SU-DHL-6 (cell line): ENCODE measurements around the gene MICAL3.

Source experiments
- H2AFZ ChIP-seq: fragments of 200-600 bp; sonication (generic); 2 replicates; pipeline ENCODE4 v1.6.1; 2014; ENCODE audit warnings: low read depth, mild to moderate bottlenecking, moderate library complexity, mixed read lengths, antibody characterized with exemption, low read length; ENCODE audit not compliant: severe bottlenecking
- H3F3A ChIP-seq: fragments of 200-600 bp; shearing (Covaris generic); 2 replicates; pipeline ENCODE4 v1.6.0; 2016; ENCODE audit warnings: antibody characterized with exemption, mild to moderate bottlenecking; ENCODE audit not compliant: insufficient read depth
- H3K27ac ChIP-seq: fragments of 200-600 bp; sonication (generic); 2 replicates; pipeline ENCODE4 v1.5.1; 2016; ENCODE audit warnings: low read depth, mild to moderate bottlenecking, low read length, moderate library complexity, mixed read lengths
- H3K27me3 ChIP-seq: fragments of 200-600 bp; sonication (generic), shearing (Covaris generic); 2 replicates; pipeline ENCODE4 v1.6.0; 2014; ENCODE audit warnings: mild to moderate bottlenecking, low read length
- H3K36me3 ChIP-seq: fragments of 200-600 bp; sonication (generic); 2 replicates; pipeline ENCODE4 v1.6.1; 2014; ENCODE audit warnings: mild to moderate bottlenecking, low read length, mixed read lengths
- H3K4me2 ChIP-seq: fragments of 300-600, 200-600 bp; shearing (Covaris generic), sonication (generic); 2 replicates; pipeline ENCODE4 v1.6.0; 2014; ENCODE audit warnings: low read length, low read depth, mild to moderate bottlenecking; ENCODE audit not compliant: poor library complexity, severe bottlenecking
- H3K4me3 ChIP-seq: fragments of 200-600 bp; sonication (generic); 2 replicates; pipeline ENCODE4 v1.5.1; 2014; ENCODE audit warnings: antibody characterized with exemption, low read length, mild to moderate bottlenecking, mixed read lengths; ENCODE audit not compliant: insufficient read depth, poor library complexity, severe bottlenecking
- H3K79me2 ChIP-seq: fragments of 200-600 bp; sonication (generic); 2 replicates; pipeline ENCODE4 v1.6.1; 2014; ENCODE audit warnings: mild to moderate bottlenecking, low read length, moderate library complexity; ENCODE audit not compliant: insufficient read depth
- H3K9ac ChIP-seq: fragments of 200-600 bp; sonication (generic); 2 replicates; pipeline ENCODE4 v1.7.0; 2014; ENCODE audit warnings: mild to moderate bottlenecking, low read length
- H3K9me2 ChIP-seq: fragments of 200-600 bp; sonication (generic); replicated peaks from 2 replicates; pipeline ENCODE4 v1.6.1; 2014; ENCODE audit warnings: low read length; ENCODE audit not compliant: insufficient read depth
- H3K9me3 ChIP-seq: fragments of 200-600 bp; sonication (generic); 2 replicates; pipeline ENCODE4 v1.6.1; 2014; ENCODE audit warnings: low read length, mixed read lengths; ENCODE audit not compliant: insufficient read depth
- H4K20me1 ChIP-seq: fragments of 200-600 bp; sonication (generic); 2 replicates; pipeline ENCODE4 v1.6.1; 2014; ENCODE audit warnings: low read depth, mild to moderate bottlenecking, antibody characterized with exemption, low read length, moderate library complexity, mixed read lengths
- CTCF ChIP-seq: fragments of 200-600 bp; sonication (generic); IDR thresholded peaks from one replicate; pipeline ENCODE4 v1.5.1; 2017; ENCODE audit warnings: antibody characterized with exemption, mild to moderate bottlenecking, low read length, moderate library complexity; ENCODE audit not compliant: insufficient read depth, poor library complexity, severe bottlenecking
- EZH2phosphoT487 ChIP-seq: fragments of 200-600 bp; sonication (generic), shearing (Covaris generic); conservative IDR thresholded peaks from 2 replicates; pipeline ENCODE4 v1.6.1; 2018; ENCODE audit warnings: mild to moderate bottlenecking, antibody characterized with exemption, low read length, moderate library complexity, mixed read lengths

Gene MICAL3

GRCh38 chr22:17873116-17873515, 151.2 kb downstream of the MICAL3 start:
- Histone ChIP-seq H3K79me2 (no peaks in the 10 kb centered on the region), H3F3A (no peaks in the 10 kb centered on the region), H3K4me3 (no peak overlapping the region), H3K9me2 (no peaks in the 10 kb centered on the region), H2AFZ (no peak overlapping the region), H3K9ac (no peak overlapping the region), H3K27ac (no peak overlapping the region), H3K9me3 (no peaks in the 10 kb centered on the region), H3K4me2 (no peak overlapping the region), H3K36me3 (no peaks in the 10 kb centered on the region), H3K27me3 (no peaks in the 10 kb centered on the region), H4K20me1 (no peaks in the 10 kb centered on the region)
- TF ChIP-seq EZH2phosphoT487 (no peak), CTCF (no peak)

- no peak for TF ChIP-seq EZH2phosphoT487
- no peak for TF ChIP-seq CTCF
- Histone ChIP-seq H3K4me3 (no peak overlapping the region), H3K4me2 (no peak overlapping the region), H4K20me1 (no peaks in the 10 kb centered on the region), H3K27me3 (no peaks in the 10 kb centered on the region), H2AFZ (no peak overlapping the region), H3K9me2 (no peaks in the 10 kb centered on the region), H3K36me3 (no peaks in the 10 kb centered on the region), H3K9me3 (no peaks in the 10 kb centered on the region), H3K27ac (no peak overlapping the region), H3F3A (no peaks in the 10 kb centered on the region), H3K9ac (no peak overlapping the region), H3K79me2 (no peaks in the 10 kb centered on the region)
These were observed 151.9 kb downstream of the MICAL3 start for GRCh38 chr22:17872471-17872870.

- no peaks in the 10 kb centered on the region for H3K27me3 ChIP-seq
- H3K79me2 ChIP-seq, result no peaks in the 10 kb centered on the region
- no peak for TF ChIP-seq EZH2phosphoT487
- TF ChIP-seq CTCF, result no peak
- H3K9ac ChIP-seq, result no peak overlapping the region
- H3K27ac ChIP-seq, result no peak overlapping the region
- no peak overlapping the region for H3K4me2 ChIP-seq
- H3K4me3 ChIP-seq, result no peak overlapping the region
- no peaks in the 10 kb centered on the region for H3K36me3 ChIP-seq
- no peaks in the 10 kb centered on the region for H3F3A ChIP-seq
- no peaks in the 10 kb centered on the region for H4K20me1 ChIP-seq
- H3K9me2 ChIP-seq, result no peaks in the 10 kb centered on the region
- H3K9me3 ChIP-seq, result no peaks in the 10 kb centered on the region
- no peak overlapping the region for H2AFZ ChIP-seq
These were observed 152.5 kb downstream of the MICAL3 start for GRCh38 chr22:17871726-17872458.
